GM18507 (cell line): ENCODE data around the gene ZRANB1.

Source experiments
- DNase-seq: peaks from one replicate; pipeline ENCODE4 v3.0.0; 2011; ENCODE audit warnings: low read depth; ENCODE audit not compliant: insufficient read length; ENCODE audit errors: extremely low spot score
- FAIRE-seq: peaks from 2 replicates; lab custom pipeline; 2011; peaks lifted over from hg19 to GRCh38; lab: Jason Lieb, UNC

Gene ZRANB1

GRCh38 chr10:124918191-124918830 lies 23.6 kb upstream of the ZRANB1 start:
- no peak for FAIRE-seq
- DNase-seq, result no peak

GRCh38 chr10:124918906-124919305 lies 23.0 kb upstream of the ZRANB1 start:
- DNase-seq (no peak), FAIRE-seq (no peak)

DNA sequence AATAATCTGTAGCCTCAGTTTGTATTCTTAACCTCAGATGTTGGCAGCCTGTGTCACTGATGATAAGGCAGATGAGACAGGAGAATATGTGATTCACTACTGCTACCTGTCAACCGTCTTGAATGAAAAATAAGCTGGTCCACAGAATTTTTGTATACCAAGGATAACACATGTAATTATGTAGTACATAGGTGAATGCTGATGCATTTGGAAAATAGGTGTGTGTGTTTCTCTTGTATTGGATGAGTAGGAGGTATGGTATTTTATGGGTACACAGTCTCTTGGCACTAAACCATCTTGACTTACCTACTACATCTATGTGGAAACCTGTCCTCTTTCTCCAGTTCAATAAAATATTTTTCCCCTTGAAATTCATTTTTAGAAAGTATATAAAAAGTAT lies 20.7 kb upstream of the ZRANB1 start:
- FAIRE-seq (no peak), DNase-seq (no peak)

DNA sequence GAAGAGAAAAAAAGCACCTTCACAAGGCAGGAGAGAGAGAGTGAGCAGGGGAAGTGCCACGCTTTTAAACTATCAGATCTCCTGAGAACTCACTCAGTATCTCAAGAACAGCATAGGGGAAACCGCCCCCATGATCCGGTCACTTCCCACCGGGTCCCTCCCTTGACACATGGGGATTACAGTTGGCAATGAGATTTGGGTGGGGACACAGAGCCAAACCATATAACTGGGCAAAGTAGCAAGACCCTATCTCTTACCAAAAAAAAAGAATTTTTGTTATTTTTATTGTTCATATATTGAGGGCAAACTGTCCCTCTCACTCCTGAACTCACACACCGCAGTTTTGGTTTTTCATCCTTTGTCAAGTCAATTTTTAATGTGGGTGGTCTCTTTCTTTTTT lies 18.2 kb upstream of the ZRANB1 start:
- FAIRE-seq, result no peak

DNA sequence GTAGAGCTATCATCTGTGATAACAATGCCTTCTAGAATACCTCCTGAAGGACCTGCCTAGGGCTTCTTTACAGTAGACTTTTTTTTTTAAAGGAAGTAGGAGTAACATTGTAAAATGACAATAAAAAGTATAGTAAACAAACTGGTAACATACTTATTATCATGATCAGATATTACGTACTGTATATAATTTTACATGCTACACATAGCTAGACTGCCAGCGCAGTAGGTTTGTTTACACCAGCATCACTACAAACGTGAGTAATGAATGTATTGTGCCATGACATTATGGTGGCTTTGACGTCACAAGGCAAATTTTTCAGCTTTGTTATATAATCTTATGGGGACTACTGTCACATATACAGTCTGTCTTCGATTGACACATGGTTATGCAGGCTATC lies 15.4 kb upstream of the ZRANB1 start:
- no peak for FAIRE-seq
- no peak for DNase-seq

More for the DNA sequence above, 18.2 kb upstream of the ZRANB1 start:
- no peak for DNase-seq

GRCh38 chr10:124928087-124928486 lies 13.8 kb upstream of the ZRANB1 start:
- no peak for DNase-seq
- FAIRE-seq, result no peak

DNA sequence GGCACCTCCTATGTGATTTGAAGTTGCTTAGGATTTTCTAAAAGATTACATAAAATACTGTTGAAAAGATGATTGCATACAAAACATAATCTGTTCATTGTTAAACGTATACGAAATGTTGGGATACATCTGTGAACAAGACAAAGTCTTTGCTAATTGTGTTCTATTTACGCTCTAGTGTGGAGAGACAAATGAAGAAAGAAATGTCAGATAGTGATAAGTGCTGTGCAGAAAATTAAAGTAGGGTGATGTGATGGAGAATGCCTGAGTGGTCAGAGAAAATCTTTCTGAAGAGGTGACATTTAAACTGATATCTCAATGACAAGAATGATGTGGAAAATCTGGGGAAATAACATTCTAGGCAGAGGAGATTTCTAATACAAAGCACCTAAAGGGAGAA lies 13.4 kb upstream of the ZRANB1 start:
- DNase-seq (no peak), FAIRE-seq (no peak)

- FAIRE-seq, result no peak
Observed at GRCh38 chr10:124935946-124936345, 6.0 kb upstream of the ZRANB1 start.

DNA sequence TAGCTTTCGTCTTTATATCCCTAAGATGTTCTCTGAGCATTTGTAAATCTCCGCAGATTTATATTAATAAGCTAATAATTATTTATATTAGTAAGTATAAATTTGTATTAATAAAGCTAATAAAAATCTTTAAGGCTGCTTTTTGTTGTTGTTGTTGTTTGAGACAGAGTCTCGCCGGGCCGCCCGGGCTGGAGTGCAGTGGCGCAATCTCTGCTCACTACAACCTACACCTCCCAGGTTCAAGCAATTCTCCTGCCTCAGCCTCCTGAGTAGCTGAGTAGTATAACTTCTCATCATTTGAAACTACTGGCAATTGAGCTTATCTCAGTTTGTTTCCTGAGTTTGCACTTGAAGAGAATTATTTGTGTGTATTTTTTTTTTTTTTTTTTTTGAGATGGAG lies 5.1 kb upstream of the ZRANB1 start:
- no peak for DNase-seq
- FAIRE-seq, result no peak

More at GRCh38 chr10:124935946-124936345, 6.0 kb upstream of the ZRANB1 start:
- DNase-seq, result no peak

GRCh38 chr10:124939290-124939689 lies 2.6 kb upstream of the ZRANB1 start:
- FAIRE-seq (no peak), DNase-seq (no peak)

DNA sequence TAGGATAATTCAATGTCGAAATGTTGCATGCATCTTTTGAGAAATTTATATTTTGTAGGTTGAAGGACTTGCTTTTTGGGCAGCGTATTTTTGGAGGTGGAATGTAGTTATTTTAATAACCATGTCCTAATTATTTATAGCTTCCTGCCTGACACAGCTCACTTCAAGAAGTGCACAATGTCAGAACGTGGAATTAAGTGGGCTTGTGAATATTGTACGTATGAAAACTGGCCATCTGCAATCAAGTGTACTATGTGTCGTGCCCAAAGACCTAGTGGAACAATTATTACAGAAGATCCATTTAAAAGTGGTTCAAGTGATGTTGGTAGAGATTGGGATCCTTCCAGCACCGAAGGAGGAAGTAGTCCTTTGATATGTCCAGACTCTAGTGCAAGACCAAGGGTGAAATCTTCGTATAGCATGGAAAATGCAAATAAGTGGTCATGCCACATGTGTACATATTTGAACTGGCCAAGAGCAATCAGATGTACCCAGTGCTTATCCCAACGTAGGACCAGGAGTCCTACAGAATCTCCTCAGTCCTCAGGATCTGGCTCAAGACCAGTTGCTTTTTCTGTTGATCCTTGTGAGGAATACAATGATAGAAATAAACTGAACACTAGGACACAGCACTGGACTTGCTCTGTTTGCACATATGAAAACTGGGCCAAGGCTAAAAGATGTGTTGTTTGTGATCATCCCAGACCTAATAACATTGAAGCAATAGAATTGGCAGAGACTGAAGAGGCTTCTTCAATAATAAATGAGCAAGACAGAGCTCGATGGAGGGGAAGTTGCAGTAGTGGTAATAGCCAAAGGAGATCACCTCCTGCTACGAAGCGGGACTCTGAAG lies 620 bp downstream of the ZRANB1 start:
- no peak for FAIRE-seq
- no peak for DNase-seq

DNA sequence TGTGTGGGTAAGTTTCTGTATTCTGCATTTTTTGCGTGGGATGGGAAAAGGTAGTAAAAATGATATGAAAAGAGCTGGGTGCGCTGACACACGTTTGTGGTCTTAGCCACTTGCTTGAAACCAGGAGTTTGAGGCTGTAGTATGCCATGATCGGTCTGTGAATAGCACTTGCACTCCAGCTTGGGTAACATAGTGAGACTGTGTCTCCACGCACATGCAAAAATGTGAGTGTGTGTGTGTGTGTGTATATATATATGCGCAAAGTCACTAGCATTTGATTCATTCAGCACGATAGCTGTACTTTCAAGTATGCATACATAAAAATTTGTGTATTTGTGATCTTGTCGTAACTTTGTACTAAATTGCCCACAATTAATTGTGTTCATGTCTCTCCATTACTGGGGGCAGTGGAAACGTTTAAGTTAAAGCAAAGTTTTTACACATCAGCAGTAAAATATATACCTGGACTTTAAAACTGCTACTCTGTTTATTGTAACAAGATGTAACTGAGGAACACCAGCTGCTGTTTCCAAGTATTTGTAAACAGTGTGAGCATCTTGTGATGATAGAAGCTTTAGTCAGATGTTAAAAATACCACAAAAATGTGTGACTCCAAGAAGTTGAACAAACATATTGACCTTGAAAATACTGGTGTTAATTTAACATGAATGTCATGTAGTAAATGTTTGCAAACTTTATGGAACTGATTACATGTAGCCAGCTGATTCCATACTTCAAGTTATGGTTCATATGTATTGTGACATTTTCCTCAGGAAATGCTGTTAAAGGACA lies 1.6 kb downstream of the ZRANB1 start:
- no peak for FAIRE-seq
- no peak for DNase-seq

- FAIRE-seq (no peak), DNase-seq (no peak)
Observed at GRCh38 chr10:124944982-124945381, 3.1 kb downstream of the ZRANB1 start.

GRCh38 chr10:124946945-124947344 lies 5.0 kb downstream of the ZRANB1 start:
- DNase-seq (no peak), FAIRE-seq (no peak)

- no peak for FAIRE-seq
- DNase-seq, result no peak
Observed at GRCh38 chr10:124949543-124949942, 7.6 kb downstream of the ZRANB1 start.

GRCh38 chr10:124952123-124952522 lies 10.2 kb downstream of the ZRANB1 start:
- DNase-seq (no peak), FAIRE-seq (no peak)

- no peak for FAIRE-seq
Observed at GRCh38 chr10:124953421-124953820, 11.5 kb downstream of the ZRANB1 start.

GRCh38 chr10:124955243-124955642 lies 13.3 kb downstream of the ZRANB1 start:
- DNase-seq (no peak), FAIRE-seq (no peak)

More at GRCh38 chr10:124953421-124953820, 11.5 kb downstream of the ZRANB1 start:
- no peak for DNase-seq

- FAIRE-seq (no peak), DNase-seq (no peak)
Observed at GRCh38 chr10:124955868-124956267, 13.9 kb downstream of the ZRANB1 start.

GRCh38 chr10:124956764-124957163 lies 14.8 kb downstream of the ZRANB1 start:
- DNase-seq, result no peak
- no peak for FAIRE-seq
